ENCODE measurements around the gene OSBPL10. TPM values are rescaled to one million over a fixed set of nuclear protein-coding genes. Genes with fewer than 3 reads are reported as not detected.

Gene OSBPL10
- total RNA-seq, 2 donors from 2014 or later = 82.8 to 127 TPM

DNA sequence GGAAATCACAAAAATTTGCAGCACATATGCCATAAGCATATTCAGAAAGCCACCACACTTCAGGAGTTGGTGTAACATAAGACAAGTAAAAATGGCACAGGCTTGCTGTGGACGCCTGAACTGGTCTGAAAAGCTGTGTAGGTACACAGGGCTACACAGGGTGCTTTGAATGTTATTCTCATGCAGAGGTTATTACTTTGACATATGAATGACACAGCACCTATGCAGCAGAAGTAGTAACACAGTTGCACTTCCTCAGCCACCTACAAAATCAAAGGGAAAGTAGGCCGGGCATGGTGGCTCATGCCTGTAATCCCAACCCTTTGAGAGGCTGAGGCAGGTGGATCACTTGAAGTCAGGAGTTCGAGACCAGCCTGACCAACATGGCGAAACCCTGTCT, 54.5 kb downstream of the OSBPL10 start:
- DNase-seq (ENCODE audit: low spot score) = no peak
- H3K4me1 ChIP-seq (replicated peaks) = no peaks in the 10 kb centered on the region
- H3K4me3 ChIP-seq = no peak overlapping the region
- no peaks in the 10 kb centered on the region for H3K27me3 ChIP-seq (replicated peaks; ENCODE audit: insufficient read depth)
- intact Hi-C loops (cut with DNase I) = no loop called here
- TF ChIP-seq, protein P1, sequence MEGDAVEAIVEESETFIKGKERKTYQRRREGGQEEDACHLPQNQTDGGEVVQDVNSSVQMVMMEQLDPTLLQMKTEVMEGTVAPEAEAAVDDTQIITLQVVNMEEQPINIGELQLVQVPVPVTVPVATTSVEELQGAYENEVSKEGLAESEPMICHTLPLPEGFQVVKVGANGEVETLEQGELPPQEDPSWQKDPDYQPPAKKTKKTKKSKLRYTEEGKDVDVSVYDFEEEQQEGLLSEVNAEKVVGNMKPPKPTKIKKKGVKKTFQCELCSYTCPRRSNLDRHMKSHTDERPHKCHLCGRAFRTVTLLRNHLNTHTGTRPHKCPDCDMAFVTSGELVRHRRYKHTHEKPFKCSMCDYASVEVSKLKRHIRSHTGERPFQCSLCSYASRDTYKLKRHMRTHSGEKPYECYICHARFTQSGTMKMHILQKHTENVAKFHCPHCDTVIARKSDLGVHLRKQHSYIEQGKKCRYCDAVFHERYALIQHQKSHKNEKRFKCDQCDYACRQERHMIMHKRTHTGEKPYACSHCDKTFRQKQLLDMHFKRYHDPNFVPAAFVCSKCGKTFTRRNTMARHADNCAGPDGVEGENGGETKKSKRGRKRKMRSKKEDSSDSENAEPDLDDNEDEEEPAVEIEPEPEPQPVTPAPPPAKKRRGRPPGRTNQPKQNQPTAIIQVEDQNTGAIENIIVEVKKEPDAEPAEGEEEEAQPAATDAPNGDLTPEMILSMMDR (IDR thresholded peaks at IDR 0.05) = no peak
- TF ChIP-seq POLR2AphosphoS5 (IDR thresholded peaks at IDR 0.05) (no peak), POLR2A (IDR thresholded peaks at IDR 0.05) (no peak)
- H3K27ac ChIP-seq = no peak overlapping the region
- no peaks in the 10 kb centered on the region for H3K9me3 ChIP-seq
- no peaks in the 10 kb centered on the region for H3K36me3 ChIP-seq
- WGBS = 92% methylated on average over 4 of the region's 4 CpGs

DNA sequence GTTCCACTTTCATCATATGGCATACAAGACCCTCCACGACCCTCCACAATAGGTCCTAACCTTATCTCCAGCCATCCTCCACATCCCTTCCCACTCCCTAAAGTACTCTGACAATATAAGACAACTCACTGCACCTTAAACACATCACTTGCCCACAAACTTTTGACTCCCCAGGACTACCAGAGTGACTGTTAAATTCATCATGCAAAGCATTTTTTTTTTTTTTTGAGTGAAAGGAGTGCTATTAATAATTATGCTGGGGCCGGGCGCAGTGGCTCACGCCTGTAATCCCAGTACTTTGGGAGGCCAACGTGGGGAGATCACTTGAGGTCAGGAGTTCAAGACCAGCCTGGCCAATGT, 55.8 kb downstream of the OSBPL10 start:
- intact Hi-C loops (cut with DNase I) = no loop called here
- Histone ChIP-seq H3K27me3 (replicated peaks; ENCODE audit: insufficient read depth) (no peaks in the 10 kb centered on the region), H3K4me1 (replicated peaks) (no peaks in the 10 kb centered on the region), H3K27ac (no peak overlapping the region), H3K4me3 (no peak overlapping the region), H3K36me3 (no peaks in the 10 kb centered on the region), H3K9me3 (no peaks in the 10 kb centered on the region)
- DNase-seq (ENCODE audit: low spot score) = no peak
- 93% methylated on average over 5 of the region's 5 CpGs for WGBS
- TF ChIP-seq POLR2A (IDR thresholded peaks at IDR 0.05) (no peak), POLR2AphosphoS5 (IDR thresholded peaks at IDR 0.05) (no peak)
- TF ChIP-seq, protein P1 (IDR thresholded peaks at IDR 0.05) = no peak

DNA sequence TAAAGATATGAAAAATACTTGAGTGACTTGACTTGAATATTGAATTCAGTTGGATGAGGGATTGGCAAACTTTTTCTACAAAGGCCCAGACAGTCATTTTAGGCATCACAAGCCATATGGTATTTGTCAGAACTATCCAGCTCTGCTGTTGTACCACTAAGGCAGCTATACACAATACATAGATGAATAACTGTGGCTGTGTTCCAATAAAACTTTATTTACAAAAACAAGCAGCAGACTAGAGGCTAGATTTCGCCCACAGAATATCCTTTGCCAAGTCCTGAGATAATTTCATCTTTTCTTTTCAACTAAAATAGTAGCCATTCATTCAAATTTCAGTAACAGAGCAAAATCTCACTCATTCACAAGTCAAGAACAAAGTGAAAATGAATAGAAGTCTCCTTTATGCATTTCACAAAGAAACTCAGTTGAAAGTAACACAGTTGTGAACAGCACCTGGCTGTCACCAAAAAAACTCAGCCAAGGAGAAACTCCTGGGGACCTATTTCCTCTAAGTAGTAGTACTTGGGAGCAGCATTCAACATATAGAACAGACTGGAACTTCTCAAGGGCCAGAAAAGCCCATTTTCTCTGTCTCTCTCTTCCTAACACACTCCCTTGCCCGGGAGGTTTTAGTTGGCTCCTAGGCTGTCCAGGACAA, 56.3 kb downstream of the OSBPL10 start:
- Histone ChIP-seq H3K4me1 (replicated peaks) (no peaks in the 10 kb centered on the region), H3K27me3 (replicated peaks; ENCODE audit: insufficient read depth) (no peaks in the 10 kb centered on the region), H3K36me3 (no peaks in the 10 kb centered on the region), H3K9me3 (no peaks in the 10 kb centered on the region), H3K27ac (no peak overlapping the region), H3K4me3 (no peak overlapping the region)
- no peak for DNase-seq (ENCODE audit: low spot score)
- intact Hi-C loops (cut with DNase I) = no loop called here
- WGBS = 91% methylated on average over 2 of the region's 2 CpGs
- TF ChIP-seq, protein P1 (IDR thresholded peaks at IDR 0.05) = no peak
- TF ChIP-seq POLR2A (IDR thresholded peaks at IDR 0.05) (no peak), POLR2AphosphoS5 (IDR thresholded peaks at IDR 0.05) (no peak)

DNA sequence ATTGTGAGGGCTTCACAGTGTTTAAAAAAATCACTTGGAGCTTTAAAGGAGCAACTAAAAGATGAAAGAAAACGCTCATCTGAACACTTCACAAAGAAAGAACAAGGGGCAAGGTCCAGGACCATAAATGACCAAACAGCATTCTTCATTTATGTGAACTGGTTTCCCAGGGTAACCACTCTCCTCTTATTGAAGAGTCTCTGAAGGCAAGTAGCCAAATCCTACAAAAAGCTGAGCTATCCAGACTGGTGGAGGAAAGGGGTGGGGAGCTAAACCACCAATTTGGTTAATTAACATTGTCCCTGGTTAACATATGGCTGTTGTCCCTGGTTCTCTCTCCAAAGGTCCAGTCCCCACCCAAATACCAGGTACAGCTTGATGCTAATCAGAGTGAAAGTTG, 58.1 kb downstream of the OSBPL10 start:
- Histone ChIP-seq H3K4me1 (replicated peaks) (no peaks in the 10 kb centered on the region), H3K9me3 (no peaks in the 10 kb centered on the region), H3K4me3 (no peak overlapping the region), H3K27ac (peak overlapping the region in 1 of 2 donors; percentile 15), H3K36me3 (no peaks in the 10 kb centered on the region), H3K27me3 (replicated peaks; ENCODE audit: insufficient read depth) (no peaks in the 10 kb centered on the region)
- TF ChIP-seq, protein P1 (IDR thresholded peaks at IDR 0.05) = no peak
- TF ChIP-seq POLR2A (IDR thresholded peaks at IDR 0.05) = no peak
- no peak for TF ChIP-seq POLR2AphosphoS5 (IDR thresholded peaks at IDR 0.05)
- intact Hi-C loops (cut with DNase I) = no loop called here
- no peak for DNase-seq (ENCODE audit: low spot score)
- 24% methylated on average over 1 of the region's 1 CpG for WGBS

DNA sequence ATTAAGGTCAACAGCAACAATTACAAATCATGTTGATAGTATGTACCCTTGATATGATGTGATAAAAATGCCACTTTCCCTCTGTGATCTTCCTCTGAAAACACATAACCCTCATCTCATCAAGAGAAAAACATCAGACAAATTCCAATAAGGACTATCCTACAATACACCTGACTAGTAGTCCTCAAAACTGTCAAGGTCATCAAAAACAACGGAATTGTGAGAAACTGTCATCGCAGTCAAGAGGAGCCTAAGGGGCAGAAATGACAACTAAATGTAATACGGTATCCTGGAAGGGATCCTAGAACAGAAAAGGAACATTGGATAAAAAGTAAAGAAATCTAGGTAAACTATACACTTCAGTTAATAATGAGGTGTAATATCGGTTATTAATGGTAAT, 59.2 kb downstream of the OSBPL10 start:
- DNase-seq (ENCODE audit: low spot score) = no peak
- Histone ChIP-seq H3K36me3 (no peaks in the 10 kb centered on the region), H3K4me1 (replicated peaks) (no peaks in the 10 kb centered on the region), H3K27ac (no peak overlapping the region), H3K27me3 (replicated peaks; ENCODE audit: insufficient read depth) (no peaks in the 10 kb centered on the region), H3K9me3 (no peaks in the 10 kb centered on the region), H3K4me3 (no peak overlapping the region)
- TF ChIP-seq POLR2A (IDR thresholded peaks at IDR 0.05) (no peak), POLR2AphosphoS5 (IDR thresholded peaks at IDR 0.05) (no peak)
- TF ChIP-seq, protein P1 (IDR thresholded peaks at IDR 0.05) = no peak
- intact Hi-C loops (cut with DNase I) = no loop called here
- 98% methylated on average over 4 of the region's 4 CpGs for WGBS

All from prostate gland (tissue), 2 donors.